ENCODE results near the gene PI4KB. TPM values are rescaled to one million over a fixed set of nuclear protein-coding genes. Genes with fewer than 3 reads are reported as not detected.

The PI4KB gene
- total RNA-seq, 4 donors from 2014 or later, result 68.0 to 147 (median 83.7) TPM

GRCh38 chr1:151255381-151255780 lies 71.8 kb downstream of the PI4KB start:
- no peaks in the 10 kb centered on the region for H3K9me3 ChIP-seq
- TF ChIP-seq POLR2A (IDR thresholded peaks at IDR 0.05) (no peak), CTCF (IDR thresholded peaks at IDR 0.05) (no peak)
- no peak for DNase-seq
- H3K4me3 ChIP-seq, result peak overlapping the region; percentile 71 to 93 (median 76)
- H3K4me1 ChIP-seq, result peaks cover 0 to 12% (median 6%) of the 10 kb centered on the region in 4 donors
- H3K36me3 ChIP-seq, result no peaks in the 10 kb centered on the region
- H3K27me3 ChIP-seq, result no peaks in the 10 kb centered on the region
- peak overlapping the region in 2 of 4 donors; percentile 77 to 86 for H3K27ac ChIP-seq

GRCh38 chr1:151254217-151255213 lies 72.7 kb downstream of the PI4KB start, which contains the start of gene PSMD4:
PSMD4 (plus strand) TSS chr1:151254734; CDS start chr1:151254783, 49 bp downstream.
- peak; percentile 90 to 97 (median 94) for DNase-seq
- TF ChIP-seq POLR2A (IDR thresholded peaks at IDR 0.05), result peak; percentile 49 to 77
- peak in 2 of 6 experiments; percentile 3 to 17 for TF ChIP-seq CTCF (IDR thresholded peaks at IDR 0.05)
- Histone ChIP-seq H3K36me3 (peaks cover 0 to 5% (median 0%) of the 10 kb centered on the region in 3 donors), H3K27ac (peak within 1 kb of the TSS; percentile 77 to 86 (median 82)), H3K4me1 (peaks cover 0 to 12% (median 6%) of the 10 kb centered on the region in 4 donors), H3K4me3 (peak within 1 kb of the TSS; percentile 71 to 93 (median 76)), H3K27me3 (no peaks in the 10 kb centered on the region), H3K9me3 (no peaks in the 10 kb centered on the region)

GRCh38 chr1:151251656-151252470 lies 75.4 kb downstream of the PI4KB start:
- TF ChIP-seq CTCF (IDR thresholded peaks at IDR 0.05) (peak; percentile 64 to 92 (median 89)), POLR2A (IDR thresholded peaks at IDR 0.05) (no peak)
- Histone ChIP-seq H3K4me3 (no peak overlapping the region), H3K9me3 (no peaks in the 10 kb centered on the region), H3K27me3 (no peaks in the 10 kb centered on the region), H3K27ac (no peak overlapping the region), H3K4me1 (peaks cover 0 to 12% (median 6%) of the 10 kb centered on the region in 4 donors), H3K36me3 (peaks cover 0 to 32% (median 0%) of the 10 kb centered on the region in 3 donors)
- peak in 2 of 3 donors; percentile 86 to 91 for DNase-seq

GRCh38 chr1:151246786-151247185 lies 80.4 kb downstream of the PI4KB start:
- Histone ChIP-seq H3K36me3 (peaks cover 0 to 83% (median 0%) of the 10 kb centered on the region in 3 donors), H3K9me3 (no peaks in the 10 kb centered on the region), H3K4me1 (no peaks in the 10 kb centered on the region), H3K27ac (no peak overlapping the region), H3K4me3 (no peak overlapping the region), H3K27me3 (no peaks in the 10 kb centered on the region)
- no peak for DNase-seq
- no peak for TF ChIP-seq CTCF (IDR thresholded peaks at IDR 0.05)
- no peak for TF ChIP-seq POLR2A (IDR thresholded peaks at IDR 0.05)

- DNase-seq, result no peak
- H3K36me3 ChIP-seq, result peaks cover 0 to 100% (median 0%) of the 10 kb centered on the region in 3 donors
Measured at GRCh38 chr1:151243683-151244216, 83.5 kb downstream of the PI4KB start.

More at GRCh38 chr1:151243683-151244216, 83.5 kb downstream of the PI4KB start:
- Histone ChIP-seq H3K4me3 (no peak overlapping the region), H3K27ac (no peak overlapping the region), H3K4me1 (no peaks in the 10 kb centered on the region), H3K9me3 (no peaks in the 10 kb centered on the region), H3K27me3 (no peaks in the 10 kb centered on the region)
- TF ChIP-seq POLR2A (IDR thresholded peaks at IDR 0.05) (no peak), CTCF (IDR thresholded peaks at IDR 0.05) (no peak)
